H1 (cell line): ENCODE measurements around the gene ROM1.

Experiments
- CTCF ChIP-seq, 3 experiments: IDR thresholded peaks; 1 replicate in 2 of 3; 2 replicates in 1 of 3; pipeline versions ENCODE4 v1.5.1 to v1.6.1; 2011; ENCODE audit warnings: low read length in 3 of 3, mild to moderate bottlenecking in 3 of 3, inconsistent platforms in 2 of 3, low read depth in 1 of 3, moderate library complexity in 1 of 3; ENCODE audit not compliant: insufficient read depth in 1 of 3; ENCODE audit errors: control extremely low read depth in 1 of 3
- EZH2 ChIP-seq: fragments of 200-600 bp; sonication (generic); IDR thresholded peaks from 2 replicates; pipeline ENCODE4 v1.7.1; 2012; ENCODE audit warnings: low read depth, mild to moderate bottlenecking, moderate library complexity, low read length, inconsistent platforms; ENCODE audit not compliant: severe bottlenecking
- POLR2A ChIP-seq, 2 experiments: IDR thresholded peaks; 1 replicate in 1 of 2; 2 replicates in 1 of 2; pipeline ENCODE4 v1.6.1; 2011; ENCODE audit warnings: low read depth in 2 of 2, low read length in 2 of 2, mild to moderate bottlenecking in 2 of 2; ENCODE audit errors: control extremely low read depth in 1 of 2
- POLR2AphosphoS5 ChIP-seq: IDR thresholded peaks from 2 replicates; pipeline ENCODE4 v1.6.1; 2011; ENCODE audit warnings: low read depth, low read length

- TF ChIP-seq CTCF (IDR thresholded peaks at IDR 0.05; ENCODE audit: control extremely low read depth in 1 of 3, insufficient read depth in 1 of 3, low read depth in 1 of 3, low read length in 3 of 3) = no peak
- no peak for TF ChIP-seq EZH2
- TF ChIP-seq POLR2AphosphoS5 = no peak
- no peak for TF ChIP-seq POLR2A (IDR thresholded peaks at IDR 0.05; ENCODE audit: control extremely low read depth in 1 of 2, low read depth in 2 of 2, low read length in 2 of 2)
Observed at GRCh38 chr11:62569611-62570010, 43.4 kb upstream of the ROM1 start.
